ENCODE results near the gene CLASP2.

The CLASP2 gene

DNA sequence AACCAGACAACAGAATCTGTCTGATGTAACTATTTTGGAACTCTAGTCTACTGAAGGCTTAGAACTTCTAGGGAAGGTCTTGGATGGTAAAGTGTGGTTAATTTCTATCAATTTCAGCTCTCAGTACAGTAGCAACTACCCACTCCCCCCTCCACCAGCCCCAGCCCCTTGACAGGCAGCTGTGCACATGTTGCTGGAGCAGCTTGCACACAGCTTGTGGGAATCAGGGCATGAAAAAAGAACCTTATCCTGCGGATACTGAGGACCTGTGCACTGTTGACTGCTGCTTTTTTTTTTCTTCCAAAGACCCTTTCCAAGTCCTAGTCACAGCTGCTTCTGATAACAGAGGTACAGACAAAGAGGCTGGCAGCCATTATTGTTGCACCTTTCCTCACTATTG is 196.3 kb downstream of the CLASP2 start:
- H3K4me3 ChIP-seq (ENCODE audit: low read depth, low read length), result no peak overlapping the region
- TF ChIP-seq, protein P1, sequence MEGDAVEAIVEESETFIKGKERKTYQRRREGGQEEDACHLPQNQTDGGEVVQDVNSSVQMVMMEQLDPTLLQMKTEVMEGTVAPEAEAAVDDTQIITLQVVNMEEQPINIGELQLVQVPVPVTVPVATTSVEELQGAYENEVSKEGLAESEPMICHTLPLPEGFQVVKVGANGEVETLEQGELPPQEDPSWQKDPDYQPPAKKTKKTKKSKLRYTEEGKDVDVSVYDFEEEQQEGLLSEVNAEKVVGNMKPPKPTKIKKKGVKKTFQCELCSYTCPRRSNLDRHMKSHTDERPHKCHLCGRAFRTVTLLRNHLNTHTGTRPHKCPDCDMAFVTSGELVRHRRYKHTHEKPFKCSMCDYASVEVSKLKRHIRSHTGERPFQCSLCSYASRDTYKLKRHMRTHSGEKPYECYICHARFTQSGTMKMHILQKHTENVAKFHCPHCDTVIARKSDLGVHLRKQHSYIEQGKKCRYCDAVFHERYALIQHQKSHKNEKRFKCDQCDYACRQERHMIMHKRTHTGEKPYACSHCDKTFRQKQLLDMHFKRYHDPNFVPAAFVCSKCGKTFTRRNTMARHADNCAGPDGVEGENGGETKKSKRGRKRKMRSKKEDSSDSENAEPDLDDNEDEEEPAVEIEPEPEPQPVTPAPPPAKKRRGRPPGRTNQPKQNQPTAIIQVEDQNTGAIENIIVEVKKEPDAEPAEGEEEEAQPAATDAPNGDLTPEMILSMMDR (IDR thresholded peaks at IDR 0.05; ENCODE audit: insufficient read depth, low read depth, low read length, missing control alignments), result no peak
- no peak for DNase-seq (ENCODE audit: low read depth)

DNA sequence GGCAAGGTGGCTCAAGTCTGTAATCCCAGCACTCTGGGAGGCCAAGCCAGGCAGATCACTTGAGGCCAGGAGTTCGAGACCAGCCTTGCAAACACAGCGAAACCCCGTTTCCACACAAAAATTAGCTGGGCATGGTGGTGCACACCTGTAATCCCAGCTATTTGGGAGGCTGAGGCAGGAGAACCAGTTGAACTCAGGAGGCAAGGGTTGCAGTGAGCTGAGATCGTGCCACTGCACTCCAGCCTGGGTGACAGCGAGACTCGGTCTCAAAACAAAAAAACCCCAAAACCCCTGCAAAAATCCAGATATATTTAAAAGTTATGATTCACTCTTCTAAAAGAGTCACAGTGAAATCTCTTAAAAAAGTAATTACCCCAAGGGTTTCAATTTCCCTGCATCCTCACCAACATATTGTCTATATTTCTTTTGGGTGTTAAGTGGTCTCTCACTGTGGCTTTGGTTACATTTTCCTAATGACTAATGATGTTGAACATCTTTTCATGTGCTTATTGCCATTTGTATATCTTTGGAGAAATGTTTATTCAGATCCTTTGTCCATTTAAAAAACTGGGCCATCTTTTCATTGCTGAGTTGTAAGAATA is 204.7 kb downstream of the CLASP2 start:
- DNase-seq (ENCODE audit: low read depth), result no peak
- H3K4me3 ChIP-seq (ENCODE audit: low read depth, low read length), result no peak overlapping the region
- TF ChIP-seq, protein P1 (IDR thresholded peaks at IDR 0.05; ENCODE audit: insufficient read depth, low read depth, low read length, missing control alignments), result no peak

DNA sequence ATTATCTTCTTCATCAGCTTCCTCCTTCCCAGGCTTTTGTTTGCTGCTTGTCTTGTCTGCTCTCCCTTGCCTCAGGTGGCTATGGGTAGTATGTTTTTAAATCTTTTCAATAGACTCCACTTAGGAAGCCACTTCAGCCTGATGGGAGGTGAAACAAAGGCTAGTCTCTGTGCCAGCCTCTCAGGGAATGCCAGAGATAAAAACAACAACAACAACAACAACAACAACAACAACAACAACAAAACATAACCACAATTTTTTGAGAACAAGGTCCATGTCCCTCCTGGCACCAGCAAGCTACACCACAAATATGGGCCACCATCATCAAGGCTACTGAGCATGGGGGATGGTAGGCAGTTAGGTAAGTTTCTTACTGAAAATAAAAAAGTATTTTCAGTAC is 213.0 kb downstream of the CLASP2 start:
- DNase-seq (ENCODE audit: low read depth), result no peak
- H3K4me3 ChIP-seq (ENCODE audit: low read depth, low read length), result no peak overlapping the region
- TF ChIP-seq, protein P1 (IDR thresholded peaks at IDR 0.05; ENCODE audit: insufficient read depth, low read depth, low read length, missing control alignments), result no peak

DNA sequence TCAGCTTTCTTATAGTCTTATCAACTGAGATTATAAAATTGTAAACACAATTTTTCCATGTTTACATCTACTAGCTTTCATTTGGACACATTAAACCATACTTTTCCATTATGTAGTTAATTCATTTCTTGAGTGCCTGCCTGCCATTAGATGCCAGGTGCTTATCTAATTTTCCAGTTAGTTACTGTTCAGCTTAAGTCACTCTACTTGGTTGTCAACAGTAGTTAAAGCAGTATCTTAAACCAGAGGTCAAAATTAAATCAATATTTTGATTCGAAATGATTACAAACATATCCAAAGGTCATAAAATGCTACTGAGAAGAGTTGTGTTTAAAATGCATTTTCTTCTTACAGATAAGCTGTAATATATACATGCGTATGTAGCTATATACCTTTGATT is 221.6 kb downstream of the CLASP2 start:
- H3K4me3 ChIP-seq (ENCODE audit: low read depth, low read length), result no peak overlapping the region
- no peak for DNase-seq (ENCODE audit: low read depth)

DNA sequence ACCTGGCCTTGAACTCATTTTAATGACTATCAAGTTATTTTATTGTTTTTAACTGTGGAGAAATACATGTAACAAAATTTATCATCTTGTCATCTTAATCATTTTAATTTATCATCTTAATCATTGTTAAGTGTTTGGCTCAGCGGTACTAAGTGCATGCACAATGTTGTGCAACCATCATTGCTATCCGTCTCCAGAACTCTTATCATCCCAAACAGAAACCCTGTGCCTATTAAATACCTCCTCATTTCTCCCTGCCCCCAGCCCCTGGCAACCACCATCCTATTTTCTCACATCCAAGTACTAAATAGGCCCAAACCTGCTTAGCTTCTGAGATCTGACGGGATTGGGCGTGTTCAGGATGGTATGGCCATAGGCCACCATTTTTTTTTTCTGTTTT is 226.3 kb downstream of the CLASP2 start:
- H3K4me3 ChIP-seq (ENCODE audit: low read depth, low read length), result no peak overlapping the region
- TF ChIP-seq, protein P1 (IDR thresholded peaks at IDR 0.05; ENCODE audit: insufficient read depth, low read depth, low read length, missing control alignments), result no peak
- no peak for DNase-seq (ENCODE audit: low read depth)

More for the DNA sequence above, 221.6 kb downstream of the CLASP2 start:
- TF ChIP-seq, protein P1 (IDR thresholded peaks at IDR 0.05; ENCODE audit: insufficient read depth, low read depth, low read length, missing control alignments), result no peak

DNA sequence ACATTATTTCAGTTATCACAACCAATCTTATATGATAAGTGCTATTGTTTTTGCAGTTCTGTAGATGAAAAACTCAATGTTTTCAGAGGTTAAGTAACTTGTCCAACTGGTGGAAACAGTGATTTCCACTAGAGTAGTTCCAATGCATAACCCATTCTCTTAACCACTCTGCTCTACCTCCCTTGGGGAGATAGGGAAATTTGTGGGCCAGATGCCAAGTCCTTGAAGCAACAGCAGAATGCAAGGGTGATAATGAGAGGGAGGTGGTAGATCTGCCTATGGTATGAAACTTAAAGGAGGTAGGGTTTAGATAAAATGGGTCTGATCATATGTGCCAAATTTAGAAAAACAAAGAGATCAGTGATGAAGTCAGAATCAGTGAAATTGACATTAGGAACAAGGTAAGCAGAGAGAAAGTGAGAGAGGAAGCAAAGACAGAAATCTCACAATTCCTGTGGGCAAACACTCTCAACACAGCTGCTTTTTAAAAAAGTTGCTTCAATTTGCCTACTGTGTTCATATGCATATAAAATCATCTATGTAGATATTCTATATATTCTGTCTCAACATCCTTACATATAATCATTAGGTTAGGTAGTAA is 227.3 kb downstream of the CLASP2 start:
- TF ChIP-seq, protein P1 (IDR thresholded peaks at IDR 0.05; ENCODE audit: insufficient read depth, low read depth, low read length, missing control alignments), result no peak
- H3K4me3 ChIP-seq (ENCODE audit: low read depth, low read length), result no peak overlapping the region
- peak; percentile 8 for DNase-seq (ENCODE audit: low read depth)

DNA sequence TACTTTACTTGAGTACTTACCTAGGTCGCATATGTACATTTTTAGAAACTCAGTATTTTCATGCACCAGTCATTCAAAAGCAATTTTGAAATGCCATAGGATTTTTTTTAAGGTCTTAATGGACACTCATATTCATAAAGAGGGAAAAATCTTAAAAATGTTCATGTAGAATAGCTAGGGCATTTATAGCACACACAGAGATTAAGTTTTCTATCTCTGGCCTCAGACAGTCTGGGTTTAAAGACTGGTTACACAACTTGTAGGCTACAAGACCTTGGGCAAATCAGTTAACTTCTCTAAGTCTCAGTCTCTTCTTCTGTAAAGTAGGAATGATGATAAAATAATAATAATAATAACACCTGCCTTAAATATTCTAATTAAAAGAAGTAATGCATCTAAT is 229.4 kb downstream of the CLASP2 start:
- TF ChIP-seq, protein P1 (IDR thresholded peaks at IDR 0.05; ENCODE audit: insufficient read depth, low read depth, low read length, missing control alignments), result no peak

More for the DNA sequence above, 229.4 kb downstream of the CLASP2 start:
- no peak overlapping the region for H3K4me3 ChIP-seq (ENCODE audit: low read depth, low read length)
- DNase-seq (ENCODE audit: low read depth), result no peak

Data from GM12865 (cell line).